ENCODE results near the gene RGS2.

- no peak for TF ChIP-seq POLR2AphosphoS5 (IDR thresholded peaks at IDR 0.05; ENCODE audit: low read depth, low read length)
- no peak for TF ChIP-seq PBX3 (IDR thresholded peaks at IDR 0.05)
- TF ChIP-seq CTCF (IDR thresholded peaks at IDR 0.05): no peak
- no peak for TF ChIP-seq EP300 (IDR thresholded peaks at IDR 0.05; ENCODE audit: borderline replicate concordance in 1 of 2, low read depth in 1 of 2, low read length in 1 of 2)
- TF ChIP-seq MEF2A (IDR thresholded peaks at IDR 0.05; ENCODE audit: borderline replicate concordance, low read depth): no peak
- TF ChIP-seq IRF3 (IDR thresholded peaks at IDR 0.05; ENCODE audit: low read depth, low read length): no peak
- TF ChIP-seq JUND (IDR thresholded peaks at IDR 0.05): no peak
These were observed 26.3 kb downstream of the RGS2 start for GRCh38 chr1:192835116-192835515.
